Measurements from ENCODE around the gene SRPK2.

GRCh38 chr7:105216786-105217185 lies 171.9 kb downstream of the SRPK2 start:
- TF ChIP-seq EZH2 (IDR thresholded peaks at IDR 0.05; ENCODE audit: low read depth, low read length, severe bottlenecking): no peak
- TF ChIP-seq CHD2 (IDR thresholded peaks at IDR 0.05; ENCODE audit: low read length): no peak
- TF ChIP-seq CTCF (IDR thresholded peaks at IDR 0.05; ENCODE audit: control extremely low read depth in 1 of 3, insufficient read depth in 1 of 3, low read depth in 1 of 3, low read length in 3 of 3): no peak
